Endodermal cell (in vitro differentiated cells): ENCODE data around the gene RBCK1. TPM values are rescaled to one million over a fixed set of nuclear protein-coding genes. Genes with fewer than 3 reads are reported as not detected.
"Not testable (repeated sequence)": the region's sequence is repeated elsewhere in the genome, so short reads cannot be mapped to it uniquely, and the experiment has no call there.

Experiments used
- DNase-seq: peaks from one replicate; pipeline ENCODE4 v3.0.0-alpha.2; 2017
- H3K27ac ChIP-seq: 2 replicates; pipeline ENCODE4 v1.5.1; 2013; ENCODE audit warnings: mild to moderate bottlenecking, low read depth, low read length, moderate library complexity
- H3K27me3 ChIP-seq: 2 replicates; pipeline ENCODE4 v1.6.1; 2013; ENCODE audit warnings: mild to moderate bottlenecking, low read length, moderate library complexity; ENCODE audit not compliant: insufficient read depth, control insufficient read depth, poor library complexity, severe bottlenecking
- H3K36me3 ChIP-seq: 2 replicates; pipeline ENCODE4 v1.7.0; 2013; ENCODE audit warnings: mild to moderate bottlenecking, low read length, moderate library complexity; ENCODE audit not compliant: control insufficient read depth, insufficient read depth
- H3K4me1 ChIP-seq: one replicate; pipeline ENCODE4 v1.7.0; 2013; ENCODE audit warnings: low read length; ENCODE audit not compliant: control insufficient read depth, insufficient read depth
- H3K4me3 ChIP-seq: 2 replicates; pipeline ENCODE4 v1.5.1; 2013; ENCODE audit warnings: mild to moderate bottlenecking, low read length, moderate library complexity
- H3K9ac ChIP-seq: 2 replicates; pipeline ENCODE4 v1.6.1; 2013; ENCODE audit warnings: mild to moderate bottlenecking, low read length, moderate library complexity; ENCODE audit not compliant: poor library complexity, severe bottlenecking; ENCODE audit errors: extremely low read depth
- H3K9me3 ChIP-seq: 2 replicates; pipeline ENCODE4 v1.6.1; 2013; ENCODE audit warnings: mild to moderate bottlenecking, low read length, moderate library complexity; ENCODE audit not compliant: control insufficient read depth
- H3K27ac Mint-ChIP-seq: 2 replicates; pipeline ENCODE4 v1.8.0; 2020; ENCODE audit warnings: mixed read lengths
- H3K27me3 Mint-ChIP-seq: 2 replicates; pipeline ENCODE4 v1.8.0; 2021; ENCODE audit warnings: mild to moderate bottlenecking, mixed read lengths; ENCODE audit not compliant: insufficient read depth
- H3K36me3 Mint-ChIP-seq: 2 replicates; pipeline ENCODE4 v1.8.0; 2020; ENCODE audit warnings: low read depth, mixed read lengths
- H3K4me1 Mint-ChIP-seq: 2 replicates; pipeline ENCODE4 v1.8.0; 2020; ENCODE audit warnings: mixed read lengths
- H3K4me3 Mint-ChIP-seq: 2 replicates; pipeline ENCODE4 v1.8.0; 2020; ENCODE audit warnings: mild to moderate bottlenecking, moderate library complexity, mixed read lengths
- H3K9me3 Mint-ChIP-seq: 2 replicates; pipeline ENCODE4 v1.8.0; 2020; ENCODE audit warnings: mild to moderate bottlenecking, mixed read lengths
- WGBS, 2 experiments: methylation state at CpG; one replicate each; pipeline versions ENCODE4 v1.1.5 to v1.1.7; 2013; ENCODE audit warnings: missing lambda C conversion rate in 2 of 2, mixed read lengths in 1 of 2; ENCODE audit not compliant: insufficient coverage in 1 of 2, insufficient read length in 1 of 2; 5-methylcytosine and 5-hydroxymethylcytosine counted together
- total RNA-seq, 2 donors: library from RNA; stranded (reverse); fragmentation: NEBNext Ultra II Directional in 1 of 2; extraction: Animal tissue kit (Norgen Biotek cat#: 25700) in 1 of 2; gene quantifications; 2 replicates in 1 of 2; 3 replicates in 1 of 2; pipeline ENCODE4 v1.2.1, GENCODE V29; 2021
- TF ChIP-seq, protein P1 (sequence below): fragments of 200-600 bp; sonication (generic); conservative IDR thresholded peaks from 2 replicates; pipeline ENCODE4 v1.5.0; 2021; ENCODE audit warnings: antibody characterized with exemption, mild to moderate bottlenecking

The RBCK1 gene
- total RNA-seq, 2 donors from 2014 or later: 61.7 to 63.7 TPM

DNA sequence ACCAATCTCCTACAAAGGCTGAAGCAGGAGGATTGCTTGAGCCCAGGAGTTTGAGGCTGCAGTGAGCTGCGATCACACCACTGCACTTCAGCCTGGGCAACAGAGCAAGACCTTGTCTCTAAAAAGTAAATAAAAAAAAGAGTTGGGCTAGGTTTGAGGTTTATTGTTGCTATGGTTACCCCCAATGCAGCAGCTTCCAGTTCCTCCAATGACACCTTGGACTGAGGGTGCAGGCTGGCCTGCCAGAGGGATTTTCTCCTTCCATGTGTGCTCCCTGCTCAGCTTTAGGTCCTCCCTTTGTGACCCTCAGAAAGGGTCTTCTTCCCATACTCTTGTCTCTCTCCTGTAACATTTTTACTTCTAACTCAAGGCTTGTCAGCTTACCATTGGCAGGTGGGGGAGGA is 64.8 kb downstream of the RBCK1 start:
- Mint-ChIP-seq H3K4me3 (no peak overlapping the region), H3K27ac (no peak overlapping the region), H3K36me3 (peaks cover 51% of the 10 kb centered on the region), H3K4me1 (no peaks in the 10 kb centered on the region), H3K9me3 (peaks cover 65% of the 10 kb centered on the region), H3K27me3 (peaks cover 8% of the 10 kb centered on the region)
- Histone ChIP-seq H3K36me3 (peaks cover 45% of the 10 kb centered on the region), H3K27ac (no peak overlapping the region), H3K4me1 (no peaks in the 10 kb centered on the region), H3K9ac (no peak overlapping the region), H3K9me3 (peaks cover 67% of the 10 kb centered on the region), H3K27me3 (no peaks in the 10 kb centered on the region), H3K4me3 (no peak overlapping the region)
- no peak for DNase-seq
- 100% methylated on average over 1 of the region's 1 CpG; no CpG with 5 or more reads in 1 of the 2 experiments for whole genome bisulfite sequencing, 2 experiments
- TF ChIP-seq, protein P1, sequence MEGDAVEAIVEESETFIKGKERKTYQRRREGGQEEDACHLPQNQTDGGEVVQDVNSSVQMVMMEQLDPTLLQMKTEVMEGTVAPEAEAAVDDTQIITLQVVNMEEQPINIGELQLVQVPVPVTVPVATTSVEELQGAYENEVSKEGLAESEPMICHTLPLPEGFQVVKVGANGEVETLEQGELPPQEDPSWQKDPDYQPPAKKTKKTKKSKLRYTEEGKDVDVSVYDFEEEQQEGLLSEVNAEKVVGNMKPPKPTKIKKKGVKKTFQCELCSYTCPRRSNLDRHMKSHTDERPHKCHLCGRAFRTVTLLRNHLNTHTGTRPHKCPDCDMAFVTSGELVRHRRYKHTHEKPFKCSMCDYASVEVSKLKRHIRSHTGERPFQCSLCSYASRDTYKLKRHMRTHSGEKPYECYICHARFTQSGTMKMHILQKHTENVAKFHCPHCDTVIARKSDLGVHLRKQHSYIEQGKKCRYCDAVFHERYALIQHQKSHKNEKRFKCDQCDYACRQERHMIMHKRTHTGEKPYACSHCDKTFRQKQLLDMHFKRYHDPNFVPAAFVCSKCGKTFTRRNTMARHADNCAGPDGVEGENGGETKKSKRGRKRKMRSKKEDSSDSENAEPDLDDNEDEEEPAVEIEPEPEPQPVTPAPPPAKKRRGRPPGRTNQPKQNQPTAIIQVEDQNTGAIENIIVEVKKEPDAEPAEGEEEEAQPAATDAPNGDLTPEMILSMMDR: no peak

DNA sequence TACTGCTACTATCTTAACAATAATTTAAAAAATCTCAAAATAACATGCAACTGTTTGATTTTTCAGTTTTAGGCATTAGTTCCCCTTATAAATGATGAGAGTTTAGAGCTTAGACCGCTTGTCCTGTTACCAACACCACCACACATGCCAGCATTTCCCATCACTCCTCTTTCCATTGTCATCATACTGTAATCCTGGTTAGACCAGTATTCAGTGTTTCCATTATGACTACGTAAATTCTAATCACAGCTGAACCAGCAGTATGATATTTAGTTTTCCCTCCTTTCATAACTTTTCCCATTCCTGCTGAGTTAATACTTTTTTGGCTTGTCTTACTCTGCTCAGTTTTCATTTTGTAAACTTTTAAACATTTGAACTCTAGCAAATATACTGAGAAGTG is 66.5 kb downstream of the RBCK1 start:
- no peak overlapping the region for H3K9ac ChIP-seq
- Mint-ChIP-seq H3K36me3 (peaks cover 66% of the 10 kb centered on the region), H3K9me3 (peaks cover 49% of the 10 kb centered on the region), H3K27ac (no peak overlapping the region), H3K4me3 (no peak overlapping the region), H3K4me1 (no peaks in the 10 kb centered on the region), H3K27me3 (peaks cover 5% of the 10 kb centered on the region)
- no peak for DNase-seq
- H3K9me3 ChIP-seq: peaks cover 51% of the 10 kb centered on the region
- no peaks in the 10 kb centered on the region for H3K4me1 ChIP-seq
- no peaks in the 10 kb centered on the region for H3K27me3 ChIP-seq
- H3K36me3 ChIP-seq: peaks cover 62% of the 10 kb centered on the region
- no peak overlapping the region for H3K27ac ChIP-seq
- no peak overlapping the region for H3K4me3 ChIP-seq
- 88 to 98% methylated on average over 2 of the region's 2 CpGs for WGBS, 2 experiments
- TF ChIP-seq, protein P1: no peak

DNA sequence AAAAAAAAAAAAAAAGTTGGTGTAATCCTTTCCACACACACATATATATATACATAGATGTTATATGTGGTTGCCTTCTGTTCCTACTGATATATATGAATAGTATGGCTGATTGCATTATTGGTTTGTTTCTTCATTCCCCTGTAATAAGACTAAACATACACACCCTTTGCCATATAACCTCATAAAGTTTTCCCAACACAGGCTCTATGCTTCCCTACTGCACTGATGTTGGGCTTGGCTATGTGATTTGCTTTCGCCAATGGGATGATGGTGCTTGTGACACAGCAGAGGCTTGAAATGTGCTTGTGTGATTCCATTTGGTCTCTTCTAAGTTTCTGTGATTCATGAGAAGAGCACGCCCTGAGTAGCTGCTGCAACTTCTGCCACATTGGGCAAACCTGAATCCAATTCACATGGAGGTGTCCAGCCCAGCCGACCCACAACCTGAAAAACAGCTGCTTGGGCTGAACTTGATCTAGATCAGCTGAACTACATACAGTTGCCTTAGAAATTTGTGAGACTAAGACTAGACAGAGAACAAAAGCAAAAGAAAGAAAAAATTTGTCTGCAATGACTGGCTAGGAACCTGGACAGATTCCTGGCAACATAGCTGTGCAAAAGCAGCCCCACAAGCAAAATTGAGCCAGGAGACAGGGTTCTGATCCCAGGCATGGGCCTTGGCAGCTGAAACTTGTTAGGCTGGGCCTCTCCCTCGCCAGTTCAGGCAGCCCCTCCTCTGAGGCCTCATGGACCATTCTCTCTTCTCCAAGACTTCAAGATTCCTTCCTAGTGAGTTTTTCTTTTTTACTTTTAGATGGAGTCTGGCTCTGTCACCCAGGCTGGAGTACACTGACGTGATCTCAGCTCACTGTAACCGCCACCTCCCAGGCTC is 67.6 kb downstream of the RBCK1 start:
- Mint-ChIP-seq H3K9me3 (peaks cover 38% of the 10 kb centered on the region), H3K4me1 (no peaks in the 10 kb centered on the region), H3K36me3 (peaks cover 72% of the 10 kb centered on the region), H3K4me3 (no peak overlapping the region), H3K27ac (no peak overlapping the region), H3K27me3 (peaks cover 5% of the 10 kb centered on the region)
- H3K27ac ChIP-seq: no peak overlapping the region
- no peak overlapping the region for H3K4me3 ChIP-seq
- no peak overlapping the region for H3K9ac ChIP-seq
- no peaks in the 10 kb centered on the region for H3K27me3 ChIP-seq
- 94 to 95% methylated on average over 6 of the region's 6 CpGs for WGBS, 2 experiments
- TF ChIP-seq, protein P1: no peak
- no peaks in the 10 kb centered on the region for H3K4me1 ChIP-seq
- H3K9me3 ChIP-seq: peaks cover 40% of the 10 kb centered on the region
- H3K36me3 ChIP-seq: peaks cover 73% of the 10 kb centered on the region
- no peak for DNase-seq

DNA sequence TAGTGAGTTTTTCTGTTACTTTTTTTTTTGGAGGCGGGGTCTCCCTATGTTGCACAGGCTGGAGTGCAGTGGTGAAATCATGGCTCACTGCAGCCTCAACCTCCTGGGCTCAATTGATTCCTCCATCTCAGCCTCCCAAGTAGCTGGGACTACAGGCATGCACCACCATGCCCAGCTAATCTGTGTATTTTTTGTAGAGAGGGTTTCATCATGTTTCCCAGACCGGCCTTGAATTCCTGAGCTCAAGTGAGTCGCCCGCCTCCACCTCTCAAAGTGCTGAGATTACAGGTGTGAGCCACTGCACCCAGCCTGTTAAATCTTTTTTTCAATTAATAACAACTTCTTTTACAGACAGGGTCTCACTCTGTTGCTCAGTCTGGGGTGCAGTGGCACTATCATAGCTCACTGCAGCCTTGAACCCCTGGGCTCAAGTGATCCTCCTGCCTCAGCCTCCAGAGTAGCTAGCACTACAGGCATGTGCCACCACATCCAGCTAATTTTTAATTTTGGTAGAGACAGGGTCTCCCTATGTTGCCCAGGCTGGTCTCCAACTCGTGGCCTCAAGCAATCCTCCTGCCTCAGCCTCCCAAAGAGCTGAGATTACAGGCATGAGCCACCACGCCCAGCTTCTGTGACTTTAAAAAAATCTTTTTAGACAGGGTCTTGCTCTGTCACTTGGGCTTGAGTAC is 68.6 kb downstream of the RBCK1 start:
- H3K27me3 Mint-ChIP-seq, H3K27ac ChIP-seq, H3K4me3 ChIP-seq, H3K4me3 Mint-ChIP-seq, DNase-seq, H3K4me1 ChIP-seq, H3K9ac ChIP-seq, H3K4me1 Mint-ChIP-seq, H3K27ac Mint-ChIP-seq, H3K27me3 ChIP-seq: not testable (repeated sequence)
- peaks cover 30% of the 10 kb centered on the region for H3K9me3 ChIP-seq
- 95 to 97% methylated on average over 4 to 6 of the region's 6 CpGs for WGBS, 2 experiments
- peaks cover 83% of the 10 kb centered on the region for H3K36me3 ChIP-seq
- Mint-ChIP-seq H3K9me3 (peaks cover 28% of the 10 kb centered on the region), H3K36me3 (peaks cover 77% of the 10 kb centered on the region)
